Measurements from ENCODE around the gene ISG20.

ISG20 gene

GRCh38 chr15:88686166-88686565 is 47.4 kb downstream of the ISG20 start:
- DNase-seq (ENCODE audit: low spot score): no peak

GRCh38 chr15:88688394-88688933 is 49.6 kb downstream of the ISG20 start:
- no peak for DNase-seq (ENCODE audit: low spot score)

- no peak for DNase-seq (ENCODE audit: low spot score)
Measured at GRCh38 chr15:88690331-88690730, 51.5 kb downstream of the ISG20 start.

GRCh38 chr15:88693191-88693590 is 54.4 kb downstream of the ISG20 start:
- DNase-seq (ENCODE audit: low spot score): no peak

GRCh38 chr15:88695101-88695500 is 56.3 kb downstream of the ISG20 start:
- DNase-seq (ENCODE audit: low spot score): no peak

DNA sequence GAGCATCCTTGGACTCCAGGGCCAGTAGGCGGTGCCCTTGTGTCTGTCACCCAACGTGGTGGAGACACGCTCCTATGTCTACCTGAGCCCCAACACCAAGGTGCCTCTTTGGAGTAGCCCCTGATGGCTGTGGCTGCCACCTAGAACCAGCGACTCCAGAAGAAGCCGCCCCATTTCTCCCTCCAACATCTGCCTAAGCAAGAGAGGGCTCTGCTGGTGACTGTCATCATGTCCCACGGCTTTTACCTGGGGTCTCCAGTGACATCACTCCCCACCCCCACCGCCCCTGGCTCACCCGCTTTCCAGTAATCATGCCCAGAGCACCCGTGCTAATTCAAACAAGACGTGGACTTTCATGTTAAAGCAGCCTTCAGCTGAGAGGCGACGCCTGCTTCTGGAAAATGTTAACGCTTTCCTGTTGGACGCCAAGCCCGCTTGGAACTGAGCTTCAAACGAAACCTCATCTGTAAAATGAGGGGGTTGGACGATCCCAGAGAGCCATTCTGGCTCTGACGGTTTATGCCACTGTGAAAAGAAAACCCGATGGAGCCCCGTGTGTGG is 57.0 kb downstream of the ISG20 start:
- DNase-seq (ENCODE audit: low spot score): no peak

DNA sequence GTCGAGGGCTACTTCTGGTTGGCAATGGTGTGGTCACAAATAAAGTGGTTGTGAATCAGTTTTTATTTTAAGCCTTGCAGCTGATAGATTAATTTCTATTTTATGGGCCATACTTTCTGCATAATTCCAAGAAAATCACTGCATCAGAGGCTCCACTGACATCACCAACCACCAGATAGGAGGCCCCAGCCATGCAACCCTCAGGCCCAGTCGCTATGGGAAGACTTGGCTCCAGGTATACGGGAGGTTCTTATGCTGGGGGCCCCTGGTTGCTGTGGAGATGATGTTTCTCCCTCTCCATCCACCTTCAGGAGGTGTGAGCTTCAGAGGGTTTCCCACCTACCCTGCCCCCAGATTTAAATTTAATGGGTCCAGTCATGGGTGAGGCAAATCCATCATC is 57.4 kb downstream of the ISG20 start:
- DNase-seq (ENCODE audit: low spot score): no peak

DNA sequence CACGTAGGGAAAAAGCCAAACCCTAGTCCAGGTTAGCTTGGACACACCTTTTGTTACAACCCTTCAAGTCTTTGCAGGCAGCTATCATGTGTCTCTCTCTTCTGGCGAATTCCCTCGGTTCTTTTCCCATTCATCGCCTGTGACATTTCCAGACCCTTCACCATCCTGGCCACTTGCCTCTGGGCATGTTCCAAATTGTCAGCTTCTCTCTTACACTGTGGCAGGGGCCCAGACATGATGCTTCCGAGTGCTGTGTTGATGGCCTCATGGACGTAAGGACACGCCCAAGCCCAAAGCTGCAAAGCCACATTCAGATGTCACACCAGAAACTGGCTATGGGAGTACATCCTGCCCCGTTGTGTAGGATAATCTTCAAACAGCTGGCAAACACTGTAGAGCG is 58.5 kb downstream of the ISG20 start:
- DNase-seq (ENCODE audit: low spot score): no peak

DNA sequence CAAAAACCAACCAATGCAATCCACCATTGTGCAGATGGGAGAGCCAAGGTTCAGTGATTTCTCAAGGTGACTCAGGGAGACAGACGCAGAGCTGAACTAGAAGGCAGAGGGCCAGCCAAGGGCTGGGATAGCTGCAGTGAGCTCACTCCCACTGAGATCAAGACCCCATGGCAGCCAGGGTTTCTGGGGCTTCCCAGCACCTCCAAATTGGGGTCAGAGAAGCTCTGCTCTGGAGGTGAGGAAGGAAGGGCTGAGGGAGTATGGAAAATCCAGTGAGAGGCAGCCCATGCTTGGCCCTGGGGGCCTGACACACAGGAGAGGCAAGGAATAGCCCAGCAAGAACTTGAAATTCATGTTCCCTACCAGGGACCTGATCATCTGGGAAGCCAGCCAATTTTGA is 61.0 kb downstream of the ISG20 start:
- DNase-seq (ENCODE audit: low spot score): no peak

GRCh38 chr15:88700716-88701115 is 61.9 kb downstream of the ISG20 start:
- no peak for DNase-seq (ENCODE audit: low spot score)

DNA sequence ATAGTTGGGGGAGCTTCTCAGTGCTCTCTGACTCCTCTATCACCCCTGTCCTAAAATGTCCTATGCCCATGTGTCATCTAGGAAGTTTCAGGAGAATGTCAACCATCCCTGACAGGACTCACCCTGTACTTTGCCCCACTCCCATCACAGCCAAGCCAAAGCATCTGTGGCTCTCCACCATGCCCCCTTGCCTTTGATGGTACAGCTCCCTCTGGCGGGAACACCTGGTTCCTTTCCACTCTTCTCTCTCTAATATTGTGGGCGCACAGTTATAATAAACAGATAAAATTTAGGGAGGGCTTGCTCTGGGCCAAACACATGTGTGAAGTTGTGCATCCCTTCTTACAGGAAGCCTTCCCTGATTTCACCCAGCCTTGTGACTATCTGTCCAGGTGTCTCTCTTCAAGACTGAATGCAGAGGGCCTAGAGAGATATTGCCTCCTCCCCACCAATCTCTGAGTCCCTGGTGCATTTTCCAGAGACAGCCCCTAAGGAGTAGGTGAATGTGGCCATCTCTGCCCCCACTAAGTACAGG is 62.8 kb downstream of the ISG20 start:
- no peak for DNase-seq (ENCODE audit: low spot score)

GRCh38 chr15:88702983-88703382 is 64.2 kb downstream of the ISG20 start:
- DNase-seq (ENCODE audit: low spot score): no peak

- no peak for DNase-seq (ENCODE audit: low spot score)
Measured at GRCh38 chr15:88703533-88703932, 64.7 kb downstream of the ISG20 start.

- DNase-seq (ENCODE audit: low spot score): no peak
Measured at GRCh38 chr15:88704791-88705768, 66.3 kb downstream of the ISG20 start.

GRCh38 chr15:88705769-88706165 is 67.0 kb downstream of the ISG20 start:
- DNase-seq (ENCODE audit: low spot score): no peak

Data from CD4-positive, alpha-beta T cell treated with Interleukin-6 at 100 ng/mL for 8 hours (primary cell).